ENCODE data around the gene CCT6A. TPM values are rescaled to one million over a fixed set of nuclear protein-coding genes. Genes with fewer than 3 reads are reported as not detected.

CCT6A gene
- polyA plus RNA-seq, 2 of the 4 experiments (the other 2 are of a cell fraction), result 334 to 520 TPM

Small RNAs within 50 kb of the gene (small RNA-seq; reads per million reads assigned to genes)
- gene SNORA15 (0 to 0.97 (median 0) reads per million in 6 experiments), gene SNORA22B (0 to 2.7 (median 0) reads per million in 6 experiments)

Other genes with a start within 250 kb of the CCT6A start
- not detected in 2 replicates for gene SEPTIN14, start 189.0 kb upstream of the CCT6A start, polyA plus RNA-seq (2011; rRNA removed)
- gene SEPTIN14, start 189.0 kb upstream of the CCT6A start, polyA plus RNA-seq (2017; fragmentation: RNase III; extraction: RNeasy Plus Mini Kit Qiagen cat#74134 plus additional on column Dnase treatment), result 0.01 to 0.03 TPM in 2 of 3 replicates, not detected in the other
- gene ZNF713, start 164.3 kb upstream of the CCT6A start, polyA plus RNA-seq (2011; rRNA removed), result 1.9 and 2.2 TPM in 2 replicates
- 1.1 to 1.2 TPM (median 1.1 TPM) in 3 replicates for gene ZNF713, start 164.3 kb upstream of the CCT6A start, polyA plus RNA-seq (2017; fragmentation: RNase III; extraction: RNeasy Plus Mini Kit Qiagen cat#74134 plus additional on column Dnase treatment)
- 33.0 and 36.3 TPM in 2 replicates for gene MRPS17, start 99.9 kb upstream of the CCT6A start, polyA plus RNA-seq (2011; rRNA removed)
- gene MRPS17, start 99.9 kb upstream of the CCT6A start, polyA plus RNA-seq (2017; fragmentation: RNase III; extraction: RNeasy Plus Mini Kit Qiagen cat#74134 plus additional on column Dnase treatment), result 28.7 to 30.8 TPM (median 29.1 TPM) in 3 replicates
- 96.2 and 135 TPM in 2 replicates for gene NIPSNAP2, start 87.2 kb upstream of the CCT6A start, polyA plus RNA-seq (2011; rRNA removed)
- 47.5 to 50.2 TPM (median 48.2 TPM) in 3 replicates for gene NIPSNAP2, start 87.2 kb upstream of the CCT6A start, polyA plus RNA-seq (2017; fragmentation: RNase III; extraction: RNeasy Plus Mini Kit Qiagen cat#74134 plus additional on column Dnase treatment)
- 52.7 and 60.9 TPM in 2 replicates for gene PSPH, start 321 bp upstream of the CCT6A start, polyA plus RNA-seq (2011; rRNA removed)
- gene PSPH, start 321 bp upstream of the CCT6A start, polyA plus RNA-seq (2017; fragmentation: RNase III; extraction: RNeasy Plus Mini Kit Qiagen cat#74134 plus additional on column Dnase treatment), result 58.3 to 64.7 TPM (median 60.7 TPM) in 3 replicates
- gene SUMF2, start 12.5 kb downstream of the CCT6A start, polyA plus RNA-seq (2011; rRNA removed), result 85.2 TPM in 2 replicates
- 94.8 to 112 TPM (median 106 TPM) in 3 replicates for gene SUMF2, start 12.5 kb downstream of the CCT6A start, polyA plus RNA-seq (2017; fragmentation: RNase III; extraction: RNeasy Plus Mini Kit Qiagen cat#74134 plus additional on column Dnase treatment)
- 0.41 and 0.44 TPM in 2 replicates for gene PHKG1, start 41.2 kb downstream of the CCT6A start, polyA plus RNA-seq (2011; rRNA removed)
- 0.77 to 1.2 TPM (median 1.0 TPM) in 3 replicates for gene PHKG1, start 41.2 kb downstream of the CCT6A start, polyA plus RNA-seq (2017; fragmentation: RNase III; extraction: RNeasy Plus Mini Kit Qiagen cat#74134 plus additional on column Dnase treatment)
- 400 and 495 TPM in 2 replicates for gene CHCHD2, start 54.7 kb downstream of the CCT6A start, polyA plus RNA-seq (2011; rRNA removed)
- 606 to 623 TPM (median 615 TPM) in 3 replicates for gene CHCHD2, start 54.7 kb downstream of the CCT6A start, polyA plus RNA-seq (2017; fragmentation: RNase III; extraction: RNeasy Plus Mini Kit Qiagen cat#74134 plus additional on column Dnase treatment)
- gene NUPR2, start 64.7 kb downstream of the CCT6A start, polyA plus RNA-seq (2011; rRNA removed), result not detected in 2 replicates
- not detected in 3 replicates for gene NUPR2, start 64.7 kb downstream of the CCT6A start, polyA plus RNA-seq (2017; fragmentation: RNase III; extraction: RNeasy Plus Mini Kit Qiagen cat#74134 plus additional on column Dnase treatment)